HG03378 (cell line): ENCODE results near the gene SPAG17.

Source experiments
- ATAC-seq: cut with Tn5 transposase; IDR thresholded peaks from one replicate; pipeline ENCODE4 v1.9.1; 2021; ENCODE audit warnings: mild to moderate bottlenecking, moderate library complexity; ENCODE audit not compliant: unreplicated experiment

SPAG17 gene

DNA sequence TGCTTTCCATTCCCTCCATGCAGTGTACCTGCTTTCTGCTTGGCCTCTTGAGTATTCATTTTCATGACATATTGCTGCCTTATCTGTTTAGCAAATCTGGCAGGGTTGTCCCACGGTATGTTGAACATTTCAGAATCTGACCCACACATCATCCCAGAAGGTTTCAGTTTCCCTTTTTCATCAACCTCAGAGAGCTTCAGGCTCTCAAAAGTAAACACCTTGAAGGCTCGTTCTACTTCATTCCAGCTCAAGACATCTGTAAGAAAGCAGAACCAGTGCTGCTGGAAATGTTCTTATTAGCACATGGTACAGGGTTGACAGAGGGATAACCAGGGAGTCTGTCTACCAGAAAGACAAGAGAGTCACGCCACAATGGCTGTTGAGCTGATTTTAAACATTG lies 103.6 kb downstream of the SPAG17 start:
- ATAC-seq: peak; percentile 89

DNA sequence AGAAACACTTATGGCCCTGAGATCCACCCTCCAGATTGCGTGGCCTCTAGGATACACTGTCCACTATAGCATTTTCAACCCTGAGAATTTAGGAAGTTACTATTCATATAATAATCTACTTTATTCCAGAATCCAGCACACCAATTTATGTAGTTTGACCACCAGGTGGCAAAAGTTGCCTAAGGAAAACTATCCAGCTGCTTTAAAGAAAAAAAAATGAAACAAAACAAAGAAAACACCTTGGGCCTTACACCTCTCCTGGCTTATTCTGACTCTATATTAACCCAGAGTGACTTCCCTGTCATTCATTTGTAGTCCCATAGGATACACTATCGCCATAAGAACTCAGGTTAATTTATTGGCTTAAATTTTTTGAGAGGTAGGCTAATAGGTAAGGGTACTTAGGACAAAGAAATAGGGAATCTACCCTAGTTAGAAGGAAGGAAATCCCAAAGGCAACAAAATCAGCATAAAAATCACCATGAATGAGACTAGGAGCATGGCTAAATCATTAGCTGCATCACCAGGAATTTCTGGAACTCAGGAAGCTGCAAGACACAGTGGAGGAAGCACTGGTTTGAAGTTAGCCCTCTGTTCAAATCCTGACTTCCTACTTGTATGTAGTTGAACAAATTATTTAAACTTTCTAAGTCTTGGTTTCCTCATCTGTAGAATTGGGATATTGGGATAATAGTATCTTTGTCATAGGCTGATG lies 107.5 kb downstream of the SPAG17 start:
- ATAC-seq: no peak

DNA sequence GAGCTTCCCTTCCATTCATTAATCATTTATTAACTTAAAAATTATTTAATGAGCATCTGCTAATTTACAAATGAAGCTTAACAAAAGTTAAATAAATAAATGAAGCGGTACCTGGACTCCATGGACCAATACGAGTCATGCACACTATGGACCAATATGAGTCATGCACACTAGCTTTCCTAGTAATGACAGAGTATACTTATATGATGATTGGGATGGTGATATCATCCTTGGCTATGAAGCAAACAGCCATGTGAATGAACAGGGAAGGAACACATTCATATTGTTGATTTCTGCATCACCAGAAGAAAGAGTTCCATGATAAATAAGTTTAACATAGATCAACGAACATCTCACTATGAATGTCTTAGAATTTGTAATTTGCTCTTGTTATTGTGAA lies 109.9 kb downstream of the SPAG17 start:
- ATAC-seq: no peak

DNA sequence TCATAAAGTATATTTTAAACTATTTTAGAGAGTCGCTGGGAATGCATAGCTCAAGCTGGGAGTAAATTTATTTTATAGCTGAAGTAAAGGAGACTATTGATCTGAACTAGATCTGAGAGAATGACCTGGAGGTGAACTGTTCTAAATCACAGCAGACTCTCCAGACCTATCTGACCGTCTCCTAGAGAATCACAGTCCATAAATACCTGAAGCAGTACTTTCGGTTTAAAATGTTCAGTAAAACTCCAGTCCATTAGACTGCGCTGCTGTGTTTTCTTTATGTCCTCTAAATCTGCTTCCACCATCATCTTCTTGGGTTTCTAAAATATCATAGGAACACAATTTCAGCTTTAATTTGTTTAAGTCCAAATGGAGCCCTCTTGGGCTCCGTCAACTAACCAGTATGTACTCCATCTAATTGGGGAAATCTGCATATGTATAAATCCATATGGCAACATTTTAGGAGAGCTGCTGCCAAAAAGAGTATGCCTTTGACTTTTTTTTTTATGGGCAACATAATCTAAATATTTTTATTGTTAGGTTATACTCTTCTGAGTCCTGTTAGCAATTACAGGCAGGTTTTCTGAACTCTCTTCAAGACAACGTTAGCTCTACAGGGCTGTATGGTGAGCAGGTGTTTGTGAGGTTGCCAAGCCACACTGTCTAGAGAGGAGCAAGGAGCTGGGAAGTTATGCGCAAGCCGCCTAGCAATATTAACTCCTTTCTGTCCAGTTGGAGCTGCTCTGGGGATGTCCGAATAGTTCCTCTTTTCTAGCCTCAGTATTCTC lies 111.2 kb downstream of the SPAG17 start:
- ATAC-seq: no peak

DNA sequence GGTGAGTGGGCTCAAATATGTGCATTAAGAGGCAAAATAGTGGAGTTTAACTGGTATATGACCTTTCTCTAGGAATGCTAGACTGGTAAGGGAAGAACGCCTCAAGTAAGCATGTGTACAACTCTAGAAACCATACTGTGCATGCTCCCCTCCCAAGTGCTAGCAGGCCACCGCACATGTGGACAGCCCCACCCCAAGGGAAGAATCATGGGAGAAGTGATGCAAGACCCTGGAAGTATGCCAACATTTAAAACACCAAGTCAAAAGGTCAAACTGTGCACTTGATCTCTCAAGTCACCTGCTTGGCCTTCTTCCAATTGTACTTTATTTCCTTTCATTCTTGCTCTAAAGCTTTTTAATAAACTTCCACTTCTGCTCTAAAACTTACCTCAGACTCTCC lies 135.0 kb downstream of the SPAG17 start:
- no peak for ATAC-seq

DNA sequence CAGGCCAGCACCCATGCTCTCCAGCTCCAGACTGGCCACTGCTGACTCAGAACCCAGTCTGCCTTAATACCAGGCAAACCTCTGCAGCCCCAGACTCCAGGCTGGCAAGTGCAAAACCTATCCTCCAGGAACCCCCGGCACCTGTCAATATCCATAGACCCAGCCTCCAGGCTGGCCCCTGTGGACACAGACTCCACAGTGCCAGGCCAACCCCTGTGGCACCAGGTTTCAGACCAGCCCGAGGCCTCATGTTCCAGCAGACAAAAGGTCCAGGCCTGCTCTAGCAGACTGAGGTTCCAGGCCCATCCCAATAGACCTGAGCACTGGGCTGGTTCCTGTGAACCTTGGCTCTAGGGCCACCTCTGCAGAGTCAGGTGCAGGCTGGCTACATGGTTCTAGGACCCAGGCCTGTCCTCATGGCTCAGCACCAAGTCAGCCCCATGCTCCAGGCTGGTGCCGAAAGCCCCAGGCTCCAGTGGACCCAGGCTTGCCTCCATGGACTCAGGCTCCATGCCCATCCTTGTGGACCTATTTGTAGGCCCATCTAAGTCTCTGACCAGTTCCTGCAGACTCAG lies 137.3 kb downstream of the SPAG17 start:
- no peak for ATAC-seq

DNA sequence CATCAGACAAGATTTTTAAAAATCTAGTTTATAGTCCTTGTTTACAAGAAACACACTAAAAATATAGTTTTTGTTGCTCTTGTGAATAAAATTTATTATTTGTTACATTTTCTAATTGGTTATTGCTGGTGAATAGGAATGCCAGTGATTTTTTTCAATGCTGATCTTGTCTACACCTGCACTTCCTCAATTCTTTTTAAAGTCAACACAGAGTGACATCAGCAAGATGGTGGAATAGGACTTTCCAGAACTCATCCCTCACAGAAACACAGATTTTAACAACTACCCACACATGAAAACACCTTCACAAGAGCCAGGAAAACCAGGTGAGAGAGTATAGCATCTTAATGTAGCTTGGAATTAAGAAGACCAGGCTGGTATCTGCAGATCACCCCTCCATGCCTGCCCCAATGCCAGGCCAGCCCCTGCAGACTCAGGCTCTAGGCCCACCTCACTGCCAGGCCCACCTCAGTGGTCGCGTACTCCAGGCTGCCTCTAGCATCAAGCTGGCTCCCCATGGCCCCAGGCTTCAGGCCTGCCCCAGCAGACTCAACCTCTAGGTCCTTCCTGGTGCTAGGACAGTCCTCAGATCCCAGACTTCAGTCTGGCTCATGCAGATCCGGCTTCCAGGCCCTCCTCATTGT lies 137.9 kb downstream of the SPAG17 start:
- ATAC-seq: no peak

DNA sequence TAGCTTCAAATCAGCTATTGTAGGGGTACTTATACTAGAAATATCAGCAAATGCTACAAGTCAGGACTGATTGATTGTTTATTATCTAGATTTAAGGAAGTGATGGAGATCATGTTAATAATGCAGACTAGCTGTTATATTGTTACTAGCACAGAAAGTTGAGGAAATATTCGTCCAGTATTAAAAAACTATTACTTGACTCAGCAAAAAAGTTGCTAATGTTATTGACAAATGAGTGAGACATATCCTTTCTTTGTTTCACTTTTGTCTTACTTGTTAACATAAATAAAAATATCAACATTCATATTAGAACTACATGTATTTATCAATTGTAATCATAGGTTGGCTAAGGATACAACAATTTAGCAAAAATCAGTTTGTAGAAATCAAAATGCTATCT lies 141.4 kb downstream of the SPAG17 start:
- ATAC-seq: no peak

DNA sequence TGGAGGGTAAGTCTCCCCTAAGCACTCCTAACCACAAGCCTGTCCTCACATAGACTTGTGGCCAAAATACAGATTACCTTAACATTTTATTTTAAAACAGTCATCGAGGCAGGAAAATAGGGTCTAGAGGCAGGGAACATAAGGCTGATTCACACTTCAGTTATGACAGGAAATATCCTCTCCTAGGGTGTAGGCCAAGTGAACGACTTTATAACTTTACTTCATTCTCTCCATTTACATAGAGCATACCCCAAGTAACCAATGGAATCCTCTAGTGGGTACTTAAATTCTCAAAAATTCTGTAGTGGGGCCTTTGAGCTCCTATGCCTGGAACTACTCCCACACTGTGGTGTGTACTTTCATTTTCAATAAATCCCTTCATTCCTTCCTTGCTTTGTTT lies 142.5 kb downstream of the SPAG17 start:
- no peak for ATAC-seq

DNA sequence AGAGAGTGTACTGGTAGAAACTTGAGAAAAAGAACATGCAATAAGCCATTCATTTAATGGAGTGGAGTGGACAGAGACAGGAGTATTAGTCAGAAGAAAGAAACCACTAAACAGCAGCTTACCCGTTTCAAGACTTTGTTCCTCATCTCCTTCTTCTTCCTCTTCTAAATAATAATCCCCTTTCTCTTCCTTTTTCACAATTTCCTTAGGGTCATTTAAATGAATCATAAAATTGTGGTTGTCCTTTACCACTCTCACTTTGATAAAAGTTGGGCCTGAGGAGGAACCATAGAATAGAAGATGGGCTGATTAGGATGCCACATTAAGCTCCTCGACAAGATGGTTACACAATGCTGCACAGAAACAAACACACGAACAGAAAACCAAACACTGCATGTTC lies 145.9 kb downstream of the SPAG17 start:
- ATAC-seq: no peak

DNA sequence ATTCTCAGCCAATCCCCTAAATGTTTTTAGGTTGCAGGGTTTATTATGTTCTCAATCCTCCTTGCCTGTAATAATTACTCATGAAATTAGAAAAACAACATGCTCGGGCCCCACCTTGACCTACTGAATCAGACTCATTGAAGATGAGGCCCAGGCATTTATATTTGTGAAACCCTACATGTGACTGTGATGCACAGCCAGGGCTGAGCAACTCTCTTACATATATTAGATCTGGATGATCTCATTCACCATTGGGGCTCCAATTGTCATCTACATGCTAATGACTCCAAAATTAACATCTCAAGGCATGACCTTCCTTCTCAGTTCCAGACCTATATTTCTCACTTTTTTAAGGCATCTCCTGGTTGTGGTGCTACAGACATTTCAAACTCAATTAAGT lies 152.1 kb downstream of the SPAG17 start:
- ATAC-seq: no peak

DNA sequence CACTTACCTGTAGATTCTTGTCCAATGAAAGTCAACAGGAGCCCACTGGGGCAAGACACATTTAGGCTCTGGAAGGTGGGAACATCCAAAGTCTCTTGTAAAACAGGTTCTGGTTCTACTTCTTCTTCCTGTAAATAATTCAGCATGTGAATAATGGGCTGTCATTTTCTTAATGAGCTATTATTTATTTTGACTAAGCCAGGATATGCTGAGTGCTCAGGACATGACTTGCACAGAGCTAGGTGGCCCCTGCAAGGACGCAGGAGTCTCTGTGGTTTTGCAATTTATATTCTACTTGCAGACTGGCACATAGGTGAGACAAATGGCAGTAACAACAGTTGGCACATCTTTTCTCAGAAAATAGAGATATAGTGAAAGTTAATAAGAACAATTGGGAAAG lies 156.8 kb downstream of the SPAG17 start:
- ATAC-seq: no peak

DNA sequence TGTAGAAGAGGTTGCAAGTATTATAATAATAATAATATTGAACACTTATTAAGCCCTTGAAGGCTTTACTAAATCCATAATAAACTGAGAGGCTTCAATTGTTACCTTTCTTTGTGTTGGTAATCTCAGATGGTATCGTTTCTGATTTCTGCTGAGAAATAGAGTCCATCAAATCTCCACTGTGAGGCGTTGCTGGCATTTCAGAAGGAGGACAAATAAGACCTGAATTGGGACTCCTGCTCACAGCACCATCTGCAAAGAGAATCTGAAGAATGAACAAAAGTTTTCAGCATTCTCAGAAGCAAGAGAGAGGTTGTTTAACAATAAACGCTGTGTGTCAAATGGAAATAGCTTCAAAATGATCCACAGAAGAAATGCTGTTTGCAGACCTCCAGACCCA lies 161.8 kb downstream of the SPAG17 start:
- no peak for ATAC-seq

DNA sequence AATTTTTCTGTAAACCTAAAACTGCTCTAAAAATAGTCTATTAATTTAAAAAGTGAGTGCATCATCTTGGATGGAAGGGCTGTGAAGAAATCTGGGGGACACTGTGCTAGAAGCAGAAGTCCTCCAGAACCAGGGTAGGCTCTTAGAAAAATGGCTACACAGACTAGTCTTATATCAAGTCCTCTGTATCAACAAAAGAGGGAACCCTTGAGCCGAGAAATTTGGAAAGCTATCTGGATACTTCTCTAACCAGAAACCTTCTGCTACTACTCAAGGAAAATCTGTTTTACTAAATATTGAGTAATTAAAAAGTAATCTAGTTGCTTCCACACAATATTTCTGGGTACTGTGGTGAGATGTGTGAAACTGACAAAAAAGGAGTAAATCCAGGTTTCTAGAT lies 163.4 kb downstream of the SPAG17 start:
- no peak for ATAC-seq

DNA sequence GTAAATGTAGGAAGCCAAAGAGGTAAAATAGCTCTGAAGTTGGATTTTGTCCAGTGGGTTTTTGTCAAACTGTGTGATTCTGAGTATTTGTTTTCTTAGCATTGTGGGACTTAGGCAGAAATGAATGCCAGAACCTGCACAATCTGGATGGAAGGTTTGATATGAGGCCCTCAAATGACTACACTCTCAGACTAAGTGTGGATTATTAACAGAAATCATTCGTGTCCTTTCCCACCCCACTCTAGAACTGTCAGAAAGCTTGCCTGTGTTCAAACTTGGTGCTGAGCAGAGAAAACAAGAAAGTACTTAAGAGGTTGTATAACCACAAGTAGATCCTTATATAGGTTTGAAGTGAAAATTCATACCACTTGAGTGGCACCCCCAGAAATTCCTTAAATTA lies 167.0 kb downstream of the SPAG17 start:
- no peak for ATAC-seq

DNA sequence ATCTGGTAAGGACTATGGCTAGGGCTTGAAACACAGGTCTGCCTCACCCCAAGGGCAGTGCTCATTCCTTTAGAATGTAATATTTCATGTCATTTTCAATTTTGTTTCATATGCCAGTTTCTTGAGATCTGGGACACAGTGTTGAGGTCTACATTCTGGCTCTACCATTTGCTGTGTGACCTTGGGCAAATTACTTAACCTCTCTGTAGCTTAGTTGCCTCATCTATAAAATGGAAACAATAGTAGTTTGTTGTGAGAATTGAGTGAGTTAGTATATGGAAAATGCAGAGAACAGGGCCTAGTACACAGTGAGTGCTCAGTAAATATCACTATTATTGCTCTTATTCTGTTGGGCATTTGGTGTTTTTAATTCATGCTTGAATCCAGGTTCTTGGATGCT lies 171.1 kb downstream of the SPAG17 start:
- no peak for ATAC-seq

DNA sequence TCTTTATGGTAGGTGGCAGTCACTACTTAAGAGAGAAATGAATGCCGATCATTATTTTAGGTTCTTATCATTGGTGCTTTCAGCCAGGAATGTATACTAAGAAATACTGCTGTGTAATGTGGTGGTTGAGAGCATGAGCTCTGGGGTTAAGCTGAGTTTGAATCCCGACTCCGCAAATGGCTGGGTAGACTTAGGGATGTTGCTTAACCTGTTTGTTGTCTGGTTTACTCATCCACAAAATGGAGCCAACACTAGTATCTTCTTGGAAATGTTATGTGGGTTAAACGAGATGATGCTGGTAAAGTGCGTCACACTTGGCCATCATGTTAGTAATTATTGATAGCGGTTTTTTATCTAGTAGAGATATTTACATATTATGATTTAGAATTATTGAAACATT lies 171.7 kb downstream of the SPAG17 start:
- ATAC-seq: no peak

DNA sequence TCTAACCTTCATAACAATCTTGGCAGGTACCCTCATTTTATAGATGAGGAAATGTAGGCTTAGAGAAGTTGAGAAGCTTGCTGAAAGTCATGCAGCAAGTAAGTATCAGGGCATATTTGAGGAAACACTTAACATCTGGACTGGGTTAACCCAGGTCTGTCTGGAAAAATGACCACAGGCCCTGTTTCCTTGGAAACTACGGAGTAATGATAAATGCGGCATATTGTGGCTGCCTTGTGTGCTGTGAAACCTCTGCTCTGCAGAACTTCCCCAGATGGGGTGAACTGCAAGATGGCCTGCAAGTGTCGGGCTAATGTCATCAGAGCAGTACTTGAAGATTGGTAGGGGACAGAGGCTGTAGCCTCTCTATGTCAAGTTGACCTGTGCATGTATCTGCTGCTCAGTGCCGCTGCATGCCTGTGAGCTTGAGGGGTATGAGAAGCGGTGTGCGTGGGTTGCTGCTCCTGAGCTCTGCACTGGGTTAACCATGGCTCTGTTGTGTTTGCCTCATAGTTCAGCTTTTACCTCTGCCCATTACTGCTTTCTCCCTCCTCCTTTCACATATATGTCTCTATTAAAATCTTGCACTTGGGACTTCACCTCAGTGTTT lies 172.4 kb downstream of the SPAG17 start:
- ATAC-seq: no peak

DNA sequence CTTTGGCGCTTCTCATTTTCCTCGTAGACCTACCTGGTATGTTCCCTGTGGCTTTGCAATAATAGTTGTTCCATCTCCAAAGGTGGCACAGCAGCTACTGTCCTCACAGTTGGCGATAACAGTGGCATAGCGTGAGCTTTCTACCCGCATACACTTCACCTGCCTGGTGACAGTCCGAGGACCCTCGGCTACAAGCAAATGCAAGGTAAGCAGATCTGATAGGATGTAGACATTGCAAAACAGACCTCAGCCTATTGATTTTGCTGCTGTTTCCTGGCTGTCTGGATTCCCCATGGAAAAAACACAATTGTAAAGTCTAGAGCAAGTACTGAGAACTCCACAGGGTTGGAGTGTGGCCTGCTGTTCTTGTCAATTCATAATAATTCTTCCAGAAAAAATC lies 177.0 kb downstream of the SPAG17 start:
- ATAC-seq: no peak

DNA sequence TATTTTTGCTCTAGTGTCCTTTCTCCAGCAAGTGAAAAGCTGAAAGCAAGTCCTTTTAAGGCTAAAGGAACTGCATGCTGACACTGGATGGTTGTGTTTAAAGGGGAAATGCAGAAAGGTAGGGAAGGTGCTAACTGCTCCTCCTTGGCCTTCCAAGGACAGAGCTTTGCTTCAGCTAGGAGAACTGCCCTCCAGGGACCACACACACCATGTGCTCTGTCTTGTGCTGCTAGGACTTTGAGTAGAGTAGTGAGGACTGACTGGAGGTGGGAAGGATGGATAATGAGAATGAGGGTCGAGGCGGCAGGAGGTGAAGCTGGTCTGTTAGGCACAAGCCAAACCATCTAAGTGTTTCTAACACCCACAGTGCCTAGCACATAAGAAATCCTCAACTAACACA lies 177.6 kb downstream of the SPAG17 start:
- ATAC-seq: no peak

DNA sequence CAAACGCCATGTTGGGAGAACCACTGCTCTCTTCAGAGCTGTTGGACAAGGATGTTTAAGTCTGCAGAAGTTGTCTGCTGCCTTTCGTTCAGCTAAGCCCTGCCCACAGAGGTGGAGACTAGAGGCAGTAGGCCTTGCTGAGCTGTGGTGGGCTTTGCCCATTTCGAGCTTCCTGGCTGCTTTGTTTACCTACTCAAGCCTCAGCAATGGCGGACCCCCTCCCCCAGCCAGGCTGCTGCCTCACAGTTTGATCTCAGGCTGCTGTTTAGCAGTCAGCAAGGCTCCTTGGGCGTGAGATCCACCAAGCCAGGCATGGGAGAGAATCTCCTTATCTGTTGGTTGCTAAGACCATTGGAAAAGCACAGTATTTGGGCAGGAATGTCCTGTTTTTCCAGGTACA lies 180.7 kb downstream of the SPAG17 start:
- ATAC-seq: no peak
